SK-N-SH (cell line): ENCODE results near the gene EZR. TPM values are rescaled to one million over a fixed set of nuclear protein-coding genes. Genes with fewer than 3 reads are reported as not detected.

Experiments used
- CTCF ChIA-PET: fragments of 300-600, 350-600 bp; formaldehyde crosslinking; extraction: SDS; loops from one replicate; lab custom pipeline; 2021; lab: Yijun Ruan, JAX
- POLR2A ChIA-PET: fragments of 350-600 bp; sonication (Branson Sonifier 250); formaldehyde crosslinking; extraction: SDS; loops from one replicate; lab custom pipeline; 2020; ENCODE audit warnings: antibody characterized with exemption, inconsistent platforms; lab: Yijun Ruan, JAX
- DNase-seq: peaks from one replicate; pipeline ENCODE4 v3.0.0; 2012
- H2AFZ ChIP-seq: fragments of 200-600 bp; sonication (generic); 2 replicates; pipeline ENCODE4 v1.8.1; 2016; ENCODE audit warnings: antibody characterized with exemption, mild to moderate bottlenecking, low read depth
- H3F3A ChIP-seq: fragments of 200-600 bp; sonication (generic); replicated peaks from 2 replicates; pipeline ENCODE3; 2016; ENCODE audit warnings: antibody characterized with exemption, mild to moderate bottlenecking; ENCODE audit not compliant: insufficient read depth
- H3K27ac ChIP-seq, 2 experiments: fragments of 200-500 bp in 1 of 2; fragments of 200-600 bp in 1 of 2; sonication (Bioruptor generic) in 1 of 2; sonication (generic), shearing (Covaris generic) in 1 of 2; 2 replicates each; pipeline versions ENCODE4 v1.5.1 to v1.6.1; 2014 to 2016; ENCODE audit warnings: low read depth in 2 of 2, inconsistent platforms in 1 of 2, low read length in 1 of 2, mild to moderate bottlenecking in 1 of 2, mixed read lengths in 1 of 2
- H3K27me3 ChIP-seq: fragments of 200-600 bp; sonication (generic), shearing (Covaris generic); 2 replicates; pipeline ENCODE4 v1.6.1; 2016; ENCODE audit warnings: mixed run types; ENCODE audit not compliant: insufficient read depth
- H3K36me3 ChIP-seq, 2 experiments: fragments of 200-500 bp in 1 of 2; fragments of 200-600 bp in 1 of 2; sonication (Bioruptor generic) in 1 of 2; sonication (generic) in 1 of 2; replicated peaks in 1 of 2; 2 replicates each; pipeline versions ENCODE3 to v1.5.1; 2014 to 2016; ENCODE audit warnings: low read length in 1 of 2, mild to moderate bottlenecking in 1 of 2; ENCODE audit not compliant: insufficient read depth in 2 of 2, control insufficient read depth in 1 of 2
- H3K4me1 ChIP-seq, 2 experiments: fragments of 200-500 bp in 1 of 2; fragments of 200-600 bp in 1 of 2; sonication (Bioruptor generic) in 1 of 2; sonication (generic), shearing (Covaris generic) in 1 of 2; 2 replicates each; pipeline versions ENCODE4 v1.5.1 to v1.6.1; 2014 to 2016; ENCODE audit warnings: low read depth in 1 of 2, low read length in 1 of 2, mixed run types in 1 of 2; ENCODE audit not compliant: insufficient read depth in 2 of 2, control insufficient read depth in 1 of 2
- H3K4me2 ChIP-seq: fragments of 200-600 bp; sonication (generic), shearing (Covaris generic); 2 replicates; pipeline ENCODE4 v1.6.1; 2017; ENCODE audit warnings: mixed run types
- H3K4me3 ChIP-seq, 2 experiments: fragments of 200-500 bp in 1 of 2; fragments of 200-600 bp in 1 of 2; sonication (Bioruptor generic) in 1 of 2; sonication (generic), shearing (Covaris generic) in 1 of 2; 2 replicates each; pipeline versions ENCODE4 v1.5.1 to v1.8.1; 2014 to 2016; ENCODE audit warnings: low read depth in 2 of 2, inconsistent platforms in 1 of 2, low read length in 1 of 2, mild to moderate bottlenecking in 1 of 2, mixed read lengths in 1 of 2, moderate library complexity in 1 of 2
- H3K79me2 ChIP-seq: fragments of 200-600 bp; sonication (generic); 2 replicates; pipeline ENCODE4 v1.8.1; 2017; ENCODE audit warnings: mild to moderate bottlenecking; ENCODE audit not compliant: insufficient read depth
- H3K9ac ChIP-seq: fragments of 200-600 bp; sonication (generic); 2 replicates; pipeline ENCODE4 v1.6.1; 2017; ENCODE audit warnings: mixed run types
- H3K9me2 ChIP-seq: fragments of 200-600 bp; sonication (generic); 2 replicates; pipeline ENCODE4 v1.6.1; 2017; ENCODE audit warnings: mixed run types
- H3K9me3 ChIP-seq: fragments of 200-600 bp; sonication (generic); 2 replicates; pipeline ENCODE4 v1.6.1; 2017; ENCODE audit warnings: mixed run types, mild to moderate bottlenecking, moderate library complexity
- H4K20me1 ChIP-seq: fragments of 200-600 bp; sonication (generic); 2 replicates; pipeline ENCODE4 v1.6.1; 2017; ENCODE audit warnings: mild to moderate bottlenecking, mixed run types; ENCODE audit not compliant: insufficient read depth
- ELF1 ChIP-seq: IDR thresholded peaks from 2 replicates; pipeline ENCODE4 v1.4.0; 2012
- EP300 ChIP-seq, 2 experiments: IDR thresholded peaks; 2 replicates each; pipeline versions ENCODE4 v1.4.0 to v1.6.1; 2012; ENCODE audit warnings: borderline replicate concordance in 1 of 2, low read depth in 1 of 2, low read length in 1 of 2
- FOSL2 ChIP-seq: IDR thresholded peaks from 2 replicates; pipeline ENCODE4 v1.4.0; 2012; ENCODE audit warnings: low read depth, mild to moderate bottlenecking, moderate library complexity, borderline replicate concordance
- GABPA ChIP-seq: IDR thresholded peaks from 2 replicates; pipeline ENCODE4 v1.4.0; 2012; ENCODE audit warnings: low read depth, mild to moderate bottlenecking
- JUND ChIP-seq: IDR thresholded peaks from 2 replicates; pipeline ENCODE4 v1.4.0; 2012
- NFIC ChIP-seq: IDR thresholded peaks from 2 replicates; pipeline ENCODE4 v1.4.0; 2012; ENCODE audit warnings: borderline replicate concordance
- PBX3 ChIP-seq: IDR thresholded peaks from 2 replicates; pipeline ENCODE4; 2012
- RAD21 ChIP-seq: IDR thresholded peaks from 2 replicates; pipeline ENCODE4 v1.6.1; 2012; ENCODE audit warnings: mild to moderate bottlenecking, low read length
- RFX5 ChIP-seq: IDR thresholded peaks from 2 replicates; pipeline ENCODE4 v1.6.1; 2012; ENCODE audit warnings: mild to moderate bottlenecking, improper control_type of control experiment, low read length
- SIN3A ChIP-seq: IDR thresholded peaks from 2 replicates; pipeline ENCODE4 v1.6.1; 2012; ENCODE audit warnings: low read depth, mild to moderate bottlenecking, low read length, moderate library complexity, borderline replicate concordance
- TAF1 ChIP-seq: IDR thresholded peaks from 2 replicates; pipeline ENCODE4 v1.6.1; 2012; ENCODE audit warnings: low read depth, mild to moderate bottlenecking, low read length, moderate library complexity, borderline replicate concordance
- TCF12 ChIP-seq: IDR thresholded peaks from 2 replicates; pipeline ENCODE4 v1.4.0; 2012
- USF2 ChIP-seq: fragments of 150-350 bp; IDR thresholded peaks from 2 replicates; pipeline ENCODE4 v1.6.1; 2017; ENCODE audit warnings: antibody characterized with exemption, low read length, low read depth, borderline replicate concordance
- WGBS: methylation state at CpG from one replicate; pipeline ENCODE4 v1.1.6; 2017; ENCODE audit warnings: low lambda C conversion rate; 5-methylcytosine and 5-hydroxymethylcytosine counted together
- polyA plus RNA-seq, 3 experiments: library from polyadenylated mRNA; depleted of rRNA; stranded (reverse); fragments of >200 nt; gene quantifications; 2 replicates each; pipeline ENCODE4 v1.2.3, GENCODE V29; 2012
- TF ChIP-seq, protein P1 (sequence below): IDR thresholded peaks from 2 replicates; pipeline ENCODE4 v1.4.0; 2012; ENCODE audit warnings: low read depth, borderline replicate concordance
- TF ChIP-seq, protein P2 (sequence below): IDR thresholded peaks from 2 replicates; pipeline ENCODE4 v1.4.0; 2012; ENCODE audit warnings: low read depth

Gene EZR
- polyA plus RNA-seq, 1 of the 3 experiments (the other 2 are of a cell fraction) = 92.0 TPM

DNA sequence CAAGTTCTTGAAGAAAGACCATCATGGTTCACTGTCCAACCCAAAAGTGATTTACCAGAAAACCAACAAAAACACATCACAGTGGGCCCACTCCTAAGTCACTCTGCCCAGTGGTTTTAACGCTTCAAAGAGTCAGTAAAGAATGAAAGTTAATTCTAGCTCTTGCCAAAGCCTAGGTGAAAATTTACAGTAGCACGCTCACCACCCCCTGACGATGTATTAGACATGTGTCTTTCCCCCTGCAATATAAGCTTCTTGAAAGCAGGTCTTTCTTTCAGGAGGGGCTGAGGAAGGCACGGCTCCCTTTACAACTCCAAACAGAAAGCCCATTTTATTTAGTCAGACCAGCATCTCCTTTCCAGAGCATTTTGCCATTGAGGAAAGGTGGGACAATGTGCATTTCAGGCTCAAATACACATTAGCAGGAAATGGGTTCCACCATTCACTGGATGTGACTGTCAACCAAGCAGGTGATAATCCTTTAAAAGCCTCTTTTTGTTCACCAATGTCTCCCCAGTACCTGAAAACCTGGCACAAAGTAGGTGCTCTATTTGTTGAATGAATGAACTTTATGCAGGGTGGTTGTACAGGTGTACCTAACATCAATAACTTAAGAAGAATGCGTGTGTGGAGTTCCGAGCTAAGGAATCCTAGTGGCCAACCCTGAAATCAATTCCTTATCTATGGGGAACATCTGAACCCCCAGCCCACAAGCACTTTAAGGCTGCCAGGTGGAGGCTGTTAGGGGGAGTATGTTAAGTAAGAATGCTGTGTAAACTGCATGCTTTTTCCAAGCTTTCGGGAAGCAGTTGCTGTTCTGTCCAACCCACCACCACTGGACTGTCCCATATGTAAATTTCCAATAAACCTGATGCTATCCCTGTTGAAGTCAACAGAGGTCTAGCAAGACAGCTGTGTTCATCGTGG, 11.4 kb downstream of the EZR start:
- H3K27ac ChIP-seq = no peak overlapping the region
- WGBS = 79% methylated on average over 7 of the region's 8 CpGs
- peaks cover 3% of the 10 kb centered on the region for H3F3A ChIP-seq
- no peak overlapping the region for H3K9ac ChIP-seq
- DNase-seq = no peak
- peaks cover 93% of the 10 kb centered on the region for H3K79me2 ChIP-seq
- no peak overlapping the region for H3K4me3 ChIP-seq
- no peak overlapping the region for H2AFZ ChIP-seq
- peaks cover 15 to 28% of the 10 kb centered on the region in 2 experiments for H3K36me3 ChIP-seq
- no peaks in the 10 kb centered on the region for H3K27me3 ChIP-seq
- TF ChIP-seq PBX3 (no peak), ELF1 (no peak), FOSL2 (no peak), RAD21 (no peak), EP300 (IDR thresholded peaks at IDR 0.05; ENCODE audit: borderline replicate concordance in 1 of 2, low read depth in 1 of 2, low read length in 1 of 2) (no peak), USF2 (no peak), TCF12 (no peak), RFX5 (no peak), TAF1 (no peak), NFIC (no peak), GABPA (no peak), SIN3A (no peak), JUND (no peak)
- TF ChIP-seq, protein P1, sequence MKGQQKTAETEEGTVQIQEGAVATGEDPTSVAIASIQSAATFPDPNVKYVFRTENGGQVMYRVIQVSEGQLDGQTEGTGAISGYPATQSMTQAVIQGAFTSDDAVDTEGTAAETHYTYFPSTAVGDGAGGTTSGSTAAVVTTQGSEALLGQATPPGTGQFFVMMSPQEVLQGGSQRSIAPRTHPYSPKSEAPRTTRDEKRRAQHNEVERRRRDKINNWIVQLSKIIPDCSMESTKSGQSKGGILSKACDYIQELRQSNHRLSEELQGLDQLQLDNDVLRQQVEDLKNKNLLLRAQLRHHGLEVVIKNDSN = no peak
- TF ChIP-seq, protein P2, sequence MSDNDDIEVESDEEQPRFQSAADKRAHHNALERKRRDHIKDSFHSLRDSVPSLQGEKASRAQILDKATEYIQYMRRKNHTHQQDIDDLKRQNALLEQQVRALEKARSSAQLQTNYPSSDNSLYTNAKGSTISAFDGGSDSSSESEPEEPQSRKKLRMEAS = no peak
- TF ChIP-seq, all 33 proteins: peak for 0
- ChIA-PET POLR2A (no interaction called here), CTCF (interaction anchor here (0.8 to 1.5 kb wide), 3 partner anchors 9 to 89 kb away, joined by 3 to 5 read pairs (median 3); no protein-coding TSS in a partner anchor)
- Histone ChIP-seq H3K4me1 (peaks cover 4 to 7% of the 10 kb centered on the region in 2 experiments; a peak in 3 of 4 replicates), H3K4me2 (no peak overlapping the region), H3K9me3 (no peaks in the 10 kb centered on the region), H4K20me1 (peaks cover 3% of the 10 kb centered on the region; the same call in 1 of the 2 replicates), H3K9me2 (no peaks in the 10 kb centered on the region)
